ENCODE data around the gene CDHR4.
"Not testable (repeated sequence)": the region's sequence is repeated elsewhere in the genome, so short reads cannot be mapped to it uniquely, and the experiment has no call there.

The CDHR4 gene

GRCh38 chr3:49780080-49780974 is 19.3 kb downstream of the CDHR4 start:
- DNase-seq (ENCODE audit: low spot score), result peak; percentile 51

- DNase-seq (ENCODE audit: low spot score), result no peak
These were observed 20.2 kb downstream of the CDHR4 start for GRCh38 chr3:49779358-49780079.

- DNase-seq (ENCODE audit: low spot score), result not testable (repeated sequence)
These were observed 23.6 kb downstream of the CDHR4 start for GRCh38 chr3:49776101-49776500.

- peak; percentile 79 for DNase-seq (ENCODE audit: low spot score)
These were observed 24.1 kb downstream of the CDHR4 start for GRCh38 chr3:49775538-49775937.

GRCh38 chr3:49772703-49773102 is 27.0 kb downstream of the CDHR4 start:
- DNase-seq (ENCODE audit: low spot score), result no peak

- no peak for DNase-seq (ENCODE audit: low spot score)
These were observed 28.2 kb downstream of the CDHR4 start for GRCh38 chr3:49771340-49771938.

GRCh38 chr3:49769926-49770325 is 29.7 kb downstream of the CDHR4 start:
- DNase-seq (ENCODE audit: low spot score), result no peak

GRCh38 chr3:49769286-49769915 is 30.3 kb downstream of the CDHR4 start:
- DNase-seq (ENCODE audit: low spot score), result no peak

GRCh38 chr3:49763981-49764380 is 35.7 kb downstream of the CDHR4 start:
- DNase-seq (ENCODE audit: low spot score), result no peak

- no peak for DNase-seq (ENCODE audit: low spot score)
These were observed 38.0 kb downstream of the CDHR4 start for GRCh38 chr3:49761661-49762060.

- no peak for DNase-seq (ENCODE audit: low spot score)
These were observed 40.4 kb downstream of the CDHR4 start for GRCh38 chr3:49759226-49759625.

- DNase-seq (ENCODE audit: low spot score), result no peak
These were observed 42.5 kb downstream of the CDHR4 start for GRCh38 chr3:49757197-49757596.

GRCh38 chr3:49756036-49756435 is 43.6 kb downstream of the CDHR4 start:
- DNase-seq (ENCODE audit: low spot score), result no peak

GRCh38 chr3:49754536-49754935 is 45.1 kb downstream of the CDHR4 start:
- no peak for DNase-seq (ENCODE audit: low spot score)

- DNase-seq (ENCODE audit: low spot score), result no peak
These were observed 48.2 kb downstream of the CDHR4 start for GRCh38 chr3:49751501-49751900.

- no peak for DNase-seq (ENCODE audit: low spot score)
These were observed 49.6 kb downstream of the CDHR4 start for GRCh38 chr3:49750056-49750455.

- DNase-seq (ENCODE audit: low spot score), result not testable (repeated sequence)
These were observed 50.8 kb downstream of the CDHR4 start for GRCh38 chr3:49748874-49749273.

- DNase-seq (ENCODE audit: low spot score), result no peak
These were observed 51.7 kb downstream of the CDHR4 start for GRCh38 chr3:49747792-49748480.

- DNase-seq (ENCODE audit: low spot score), result no peak
These were observed 53.7 kb downstream of the CDHR4 start for GRCh38 chr3:49745986-49746385.

Data from pons (tissue), 1 donor.